GM19463 (cell line): Measurements from ENCODE around the gene CCDC167.
A peak's percentile ranks its signal among the peaks of the same experiment; 100 is the strongest.

ENCODE experiments used
- ATAC-seq: cut with Tn5 transposase; IDR thresholded peaks from one replicate; pipeline ENCODE4 v1.9.1; 2021; ENCODE audit warnings: mild to moderate bottlenecking, moderate library complexity; ENCODE audit not compliant: unreplicated experiment

Gene CCDC167

DNA sequence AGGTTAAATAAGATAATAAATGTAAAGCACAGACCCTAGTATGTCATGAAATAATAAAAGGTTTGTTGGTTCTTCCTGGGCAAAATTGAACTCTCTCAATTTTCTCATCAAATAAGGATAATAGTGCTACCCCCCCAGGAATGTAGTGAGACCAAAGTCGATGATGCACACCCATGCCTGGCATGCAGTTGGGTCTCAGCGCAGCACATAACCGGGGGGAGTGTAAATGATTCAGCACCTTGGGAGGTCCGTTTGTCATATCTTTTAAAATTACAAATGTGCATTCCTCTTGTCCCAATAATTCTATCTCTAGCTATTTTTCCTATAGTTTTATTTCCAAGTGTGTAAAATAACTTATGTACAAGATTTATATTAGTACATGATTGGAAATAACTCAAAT, 31.3 kb upstream of the CCDC167 start:
- ATAC-seq: no peak

DNA sequence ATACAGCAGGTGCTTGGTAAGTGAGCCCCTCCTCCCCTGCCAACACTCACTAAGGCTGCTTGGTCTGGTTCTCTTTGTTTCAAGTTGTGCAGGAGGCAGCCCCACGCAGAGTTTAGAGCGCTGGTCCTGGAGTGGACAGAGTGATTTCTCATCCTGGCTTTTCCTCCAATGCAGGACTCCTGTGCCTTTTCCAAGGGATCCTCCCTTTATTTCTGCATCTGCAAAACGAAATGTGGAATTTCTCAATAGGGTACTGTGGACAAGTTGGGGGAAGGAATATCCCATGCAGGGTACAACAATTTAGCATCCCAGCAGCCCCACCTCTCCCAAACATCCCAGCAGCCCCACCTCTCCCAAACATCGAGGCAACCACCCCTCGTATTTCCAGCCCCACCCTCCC, 30.6 kb upstream of the CCDC167 start:
- ATAC-seq: no peak

- no peak for ATAC-seq
Measured at GRCh38 chr6:37528541-37528940, 28.8 kb upstream of the CCDC167 start.

- ATAC-seq: no peak
Measured at GRCh38 chr6:37525460-37526357, 26.0 kb upstream of the CCDC167 start.

DNA sequence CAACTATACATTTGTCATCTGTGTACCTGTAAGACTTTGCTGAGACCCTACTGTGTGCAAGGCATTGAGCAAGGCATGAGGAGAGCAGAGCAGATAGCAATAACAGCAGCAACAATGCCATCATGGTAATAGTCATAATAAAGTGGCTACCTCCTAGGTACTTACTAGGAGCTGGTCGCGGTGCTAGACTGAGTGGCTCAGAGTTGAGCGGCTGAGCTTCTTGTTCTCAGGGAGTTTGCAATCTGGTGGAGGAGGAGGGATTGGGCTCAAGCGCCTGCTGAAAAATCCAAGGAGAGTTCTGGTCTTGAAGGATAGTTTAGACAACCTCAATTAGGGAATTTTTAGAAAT, 25.3 kb upstream of the CCDC167 start:
- no peak for ATAC-seq

DNA sequence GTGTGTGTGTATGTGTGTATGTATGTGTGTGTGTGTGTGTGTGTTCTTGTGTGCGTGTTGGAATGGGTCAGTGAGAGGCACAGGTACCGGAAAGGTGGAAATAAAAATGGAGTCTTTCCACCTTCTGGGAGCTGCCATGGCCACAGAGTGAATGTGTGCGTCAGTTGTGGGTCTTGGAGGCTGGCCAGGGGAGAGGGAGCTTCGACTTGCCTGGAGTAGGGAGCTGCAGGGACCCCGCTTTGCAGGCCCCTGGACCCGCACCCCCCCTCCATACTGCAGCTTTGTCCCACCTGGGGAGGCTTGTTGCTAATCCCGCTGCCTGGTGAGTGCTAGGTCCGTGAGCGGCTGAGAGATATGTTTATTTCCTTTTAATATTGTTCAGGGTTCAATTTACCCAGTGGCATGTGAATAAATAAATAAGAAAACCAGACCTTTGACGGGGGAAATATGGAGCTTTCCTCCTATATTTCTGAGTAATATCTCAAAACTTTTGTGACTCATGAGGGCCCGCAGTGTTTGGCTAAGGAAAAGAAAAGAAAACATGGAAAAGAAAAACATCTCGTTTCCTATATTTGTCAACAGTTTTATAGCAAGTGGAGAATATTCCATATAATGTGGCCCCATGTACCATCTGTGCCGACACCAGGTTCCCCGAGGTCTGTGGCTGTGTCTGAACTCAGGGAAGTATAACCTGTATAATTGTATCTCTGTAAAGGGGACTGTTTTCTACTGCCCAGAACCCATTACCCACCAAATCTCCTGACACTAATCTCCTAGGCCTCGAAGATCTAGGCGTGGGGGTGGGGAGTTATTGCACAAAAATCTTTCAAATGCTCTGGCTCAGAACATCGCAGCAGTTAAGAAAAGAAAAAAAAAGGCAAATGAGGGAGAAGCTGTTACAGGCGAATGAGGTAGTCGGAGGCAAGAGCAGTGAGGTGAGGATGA, 24.6 kb upstream of the CCDC167 start:
- ATAC-seq: no peak

DNA sequence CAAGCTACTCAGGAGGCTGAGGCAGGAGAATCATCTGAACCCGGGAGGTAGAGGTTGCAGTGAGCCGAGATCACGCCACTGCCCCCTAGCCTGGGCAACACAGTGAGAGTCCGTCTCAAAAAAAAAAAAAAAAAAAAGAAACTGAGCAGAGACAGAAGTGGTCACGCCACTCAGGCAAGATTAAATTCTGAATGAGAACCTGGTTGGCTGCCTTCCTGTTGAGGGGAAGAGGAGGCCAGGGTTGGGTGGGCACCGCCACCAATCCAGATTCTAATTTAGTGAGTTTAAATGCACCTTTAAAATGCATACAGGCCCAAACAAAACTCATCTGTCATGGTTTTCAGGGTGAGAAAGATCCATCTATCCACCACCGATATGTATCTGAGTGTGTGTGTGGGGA, 23.7 kb upstream of the CCDC167 start:
- ATAC-seq: no peak

DNA sequence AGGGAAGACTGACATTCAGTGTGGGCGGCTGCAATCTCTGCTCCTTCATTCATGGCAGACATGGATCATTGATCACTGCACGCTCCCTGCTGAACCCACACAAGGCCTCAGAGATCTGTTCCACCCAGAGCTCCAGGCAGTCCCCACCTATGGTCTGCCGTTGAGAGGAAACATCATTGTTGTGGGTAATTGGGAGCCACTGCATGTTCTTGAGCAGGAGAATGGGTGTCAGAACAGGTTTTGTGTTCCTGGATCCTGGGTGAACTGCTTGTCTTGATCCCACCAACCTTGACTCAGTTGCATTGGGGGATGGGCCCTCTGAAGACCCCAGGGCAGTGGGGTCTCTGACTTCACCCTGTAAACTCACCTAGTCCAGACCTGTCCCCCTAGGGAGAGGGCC, 23.1 kb upstream of the CCDC167 start:
- no peak for ATAC-seq

DNA sequence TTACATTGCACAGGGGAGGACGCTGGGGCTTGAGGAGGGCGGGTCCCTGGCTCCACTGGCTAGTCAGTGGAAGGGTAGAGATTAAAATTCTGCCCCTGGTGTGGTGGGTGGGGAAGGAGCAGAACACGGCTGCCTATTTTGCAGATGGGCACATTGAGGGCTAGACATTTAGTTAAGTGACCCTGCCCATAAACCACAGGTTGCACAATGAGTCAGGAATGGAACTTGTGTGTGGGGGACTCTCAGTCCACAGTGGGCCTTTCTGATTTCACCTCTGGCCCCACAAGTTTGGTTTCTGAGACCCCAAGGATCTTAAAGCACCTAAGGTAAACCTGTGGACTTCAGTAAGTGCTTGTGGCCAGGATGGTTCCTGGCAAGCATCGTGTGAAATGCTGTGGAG, 22.0 kb upstream of the CCDC167 start:
- ATAC-seq: no peak

GRCh38 chr6:37520926-37521325, 21.2 kb upstream of the CCDC167 start:
- ATAC-seq: no peak

- ATAC-seq: no peak
Measured at GRCh38 chr6:37519461-37519860, 19.8 kb upstream of the CCDC167 start.

- no peak for ATAC-seq
Measured at GRCh38 chr6:37518116-37518515, 18.4 kb upstream of the CCDC167 start.

DNA sequence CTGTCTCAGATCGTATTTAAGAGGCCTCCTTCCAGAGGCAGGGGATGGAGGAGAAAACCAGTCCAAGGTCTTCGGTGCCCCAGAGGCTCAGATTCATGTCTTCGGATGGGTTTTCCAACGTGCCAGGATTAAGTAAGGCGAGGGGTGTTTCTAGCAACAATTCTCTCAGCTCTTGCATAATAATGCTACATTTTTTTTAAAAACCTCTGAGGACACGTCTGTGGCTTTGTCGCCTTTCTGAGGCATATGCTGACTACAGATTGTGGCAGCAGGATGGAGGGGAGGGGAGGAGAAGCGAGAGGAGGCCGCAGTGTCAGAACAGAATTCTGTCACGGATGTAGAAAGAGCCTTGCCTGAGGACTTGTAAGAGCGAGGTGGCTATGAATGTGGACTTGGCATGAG, 17.7 kb upstream of the CCDC167 start:
- ATAC-seq: no peak

GRCh38 chr6:37516920-37517405, 17.3 kb upstream of the CCDC167 start:
- ATAC-seq: no peak

DNA sequence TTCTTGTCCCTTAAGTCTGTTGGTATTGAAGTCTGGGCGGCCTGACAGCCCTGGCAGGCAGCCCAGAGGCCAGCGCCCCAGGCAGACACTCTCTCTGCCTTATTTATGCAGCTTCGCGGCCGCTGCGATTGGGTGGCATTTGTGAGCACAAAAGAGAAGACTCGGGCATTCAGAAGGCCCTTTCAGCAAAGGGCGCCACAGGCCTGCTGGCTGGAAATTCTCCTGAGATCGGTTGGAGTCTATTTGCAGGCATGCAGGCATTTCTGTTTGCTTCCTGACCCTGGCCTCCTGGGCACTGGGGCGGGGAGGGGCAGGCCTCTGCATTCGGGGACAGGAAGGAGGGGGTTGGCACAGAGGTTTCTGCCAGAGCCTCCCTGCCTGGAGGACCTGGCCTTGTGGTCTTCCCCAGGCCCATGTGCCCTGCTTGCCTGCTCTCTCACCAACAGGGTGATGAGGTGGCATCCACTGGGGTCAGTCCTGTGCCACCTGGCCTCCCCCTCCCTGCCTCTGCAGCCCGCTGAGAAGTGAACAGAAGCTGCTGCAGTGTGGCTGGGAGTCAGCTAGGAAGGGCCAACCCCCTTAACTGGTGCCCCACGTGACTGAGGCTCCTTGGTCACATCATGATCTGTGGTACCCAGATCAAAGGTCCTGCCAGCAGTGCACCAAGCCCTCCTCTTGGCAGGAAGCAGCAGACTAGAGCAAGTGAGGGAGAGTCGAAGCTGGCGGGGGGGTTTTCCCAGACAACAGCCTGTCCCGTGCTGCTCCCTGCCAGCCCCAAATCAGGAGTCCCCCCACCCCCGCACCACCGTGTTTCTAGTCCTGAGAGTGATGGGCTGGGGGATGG, 16.6 kb upstream of the CCDC167 start:
- ATAC-seq: peak; percentile 80

DNA sequence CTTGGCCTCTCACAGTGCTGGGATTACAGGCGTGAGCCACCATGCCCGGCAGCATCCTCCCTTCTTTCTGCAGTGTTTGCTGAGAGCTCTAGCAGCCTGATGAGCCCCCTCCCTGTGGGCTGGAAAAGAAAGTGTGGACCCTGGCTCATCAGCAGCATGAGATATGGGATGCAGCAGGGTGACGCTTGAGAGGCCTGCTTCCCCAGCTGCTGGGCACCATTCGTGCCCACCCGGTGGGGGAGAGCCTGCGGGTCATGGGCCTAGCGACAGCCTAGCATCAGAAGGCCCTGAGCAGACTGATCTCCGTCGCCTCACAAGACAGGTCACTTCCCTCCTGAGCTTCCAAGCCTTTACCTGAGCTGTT, 16.0 kb upstream of the CCDC167 start:
- ATAC-seq: no peak

DNA sequence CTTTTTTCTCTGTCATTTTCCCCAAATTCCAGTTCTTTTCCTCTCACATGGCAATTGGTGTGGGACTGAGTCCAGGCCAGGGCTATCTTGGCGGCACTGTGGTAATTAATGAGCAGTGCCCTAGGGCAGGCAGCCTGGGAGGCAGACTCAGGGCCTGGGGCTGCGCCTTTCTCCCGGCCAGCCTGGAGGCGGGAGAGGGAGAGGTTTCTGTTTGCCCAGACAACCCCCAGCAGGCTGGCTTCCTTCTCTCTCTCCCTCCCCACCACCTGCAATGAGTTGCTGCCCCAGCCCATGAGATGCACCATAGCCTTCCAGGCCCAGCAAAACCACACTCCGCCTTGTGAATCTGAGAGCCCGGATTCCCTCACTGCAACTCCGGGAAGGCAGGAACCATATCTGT, 15.1 kb upstream of the CCDC167 start:
- ATAC-seq: no peak

GRCh38 chr6:37514321-37514771, 14.7 kb upstream of the CCDC167 start:
- no peak for ATAC-seq

DNA sequence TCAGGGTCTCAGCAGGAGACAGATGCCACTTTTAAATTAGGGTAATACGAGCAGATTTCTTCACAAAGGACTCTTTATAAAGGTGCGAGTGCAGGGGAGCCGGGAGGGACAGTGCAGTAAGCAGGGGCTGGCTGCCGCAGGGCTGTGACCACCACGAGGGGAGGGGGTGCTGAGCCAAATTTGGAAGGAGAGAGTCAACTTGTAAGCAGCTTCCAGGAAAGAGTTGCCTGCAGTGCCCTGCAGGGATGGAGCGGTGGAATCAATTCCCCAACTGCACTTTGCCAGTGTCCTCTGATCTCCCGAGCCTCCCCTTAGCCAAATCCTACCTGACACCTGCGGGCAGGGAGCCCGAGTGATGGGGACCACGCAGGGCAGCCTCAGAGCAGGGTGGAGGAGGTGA, 13.9 kb upstream of the CCDC167 start:
- ATAC-seq: no peak

GRCh38 chr6:37513155-37513554, 13.5 kb upstream of the CCDC167 start:
- ATAC-seq: no peak
